HCT116 (cell line): ENCODE results near the gene PRRT3. TPM values are rescaled to one million over a fixed set of nuclear protein-coding genes. Genes with fewer than 3 reads are reported as not detected.
A peak's percentile ranks its signal among the peaks of the same experiment; 100 is the strongest.

Experiments
- ATAC-seq: fragments of 200-7000 bp; cut with Tn5 transposase; 2 replicates; pipeline ENCODE4 v1.9.1; 2020; ENCODE audit warnings: mild to moderate bottlenecking, moderate library complexity
- BruUV-seq: library from RNA; stranded (reverse); fragments of 400-500 nt; replicated peaks from 2 replicates; lab custom pipeline; 2021; lab: Mats Ljungman, UMichigan
- CTCF ChIA-PET: fragments of 300-600 bp; sonication (Branson Sonifier 250); formaldehyde crosslinking; loops from one replicate; lab custom pipeline; 2021; ENCODE audit warnings: antibody characterized with exemption; lab: Charles Lee
- POLR2A ChIA-PET: fragments of 300-600, 350-600 bp; sonication (Branson Sonifier 250); formaldehyde crosslinking; loops from one replicate; lab custom pipeline; 2021; ENCODE audit warnings: antibody characterized with exemption; lab: Charles Lee
- RAD21 ChIA-PET, 2 experiments: fragments of 300-600 bp; sonication (Branson Sonifier 250); formaldehyde crosslinking; loops; one replicate each; lab custom pipeline; 2023; ENCODE audit warnings: low total read pairs in 2 of 2; ENCODE audit not compliant: uncharacterized antibody in 2 of 2, unreplicated experiment in 2 of 2, low non-redundant PET in 1 of 2; lab: Charles Lee
- DNase-seq: peaks from one replicate; pipeline ENCODE4 v3.0.0-alpha.2; 2010; ENCODE audit warnings: low read depth, low spot score
- H2AFZ ChIP-seq: fragments of 200-600 bp; shearing (Covaris generic), sonication (generic); 2 replicates; pipeline ENCODE4 v1.6.1; 2017; ENCODE audit warnings: low read depth, mixed run types, mixed read lengths, antibody characterized with exemption, low read length; ENCODE audit not compliant: poor library complexity, severe bottlenecking
- H3K27ac ChIP-seq: 2 replicates; pipeline ENCODE4 v1.5.1; 2012; ENCODE audit warnings: low read depth, low read length
- H3K27me3 ChIP-seq: fragments of 200-600 bp; sonication (generic); 2 replicates; pipeline ENCODE4 v1.6.1; 2016; ENCODE audit warnings: mixed run types, low read length, mixed read lengths; ENCODE audit not compliant: insufficient read depth
- H3K36me3 ChIP-seq, 2 experiments: fragments of 200-500 bp in 1 of 2; fragments of 200-600 bp in 1 of 2; sonication (Bioruptor generic) in 1 of 2; sonication (generic) in 1 of 2; 2 replicates each; pipeline versions ENCODE4 v1.5.1 to v1.6.1; 2014 to 2016; ENCODE audit warnings: low read length in 2 of 2, inconsistent platforms in 1 of 2, mixed read lengths in 1 of 2, mixed run types in 1 of 2; ENCODE audit not compliant: insufficient read depth in 2 of 2, control insufficient read depth in 1 of 2
- H3K4me1 ChIP-seq, 2 experiments: fragments of 200-600 bp in 1 of 2; sonication (generic) in 1 of 2; 2 replicates each; pipeline versions ENCODE4 v1.5.1 to v1.6.1; 2012 to 2017; ENCODE audit warnings: low read length in 2 of 2, inconsistent platforms in 1 of 2, mild to moderate bottlenecking in 1 of 2, mixed read lengths in 1 of 2, mixed run types in 1 of 2, moderate library complexity in 1 of 2; ENCODE audit not compliant: insufficient read depth in 2 of 2, control insufficient read depth in 1 of 2
- H3K4me2 ChIP-seq: fragments of 200-600 bp; sonication (generic); 2 replicates; pipeline ENCODE4 v1.6.1; 2017; ENCODE audit warnings: mixed run types, low read length, mixed read lengths
- H3K4me3 ChIP-seq, 2 experiments: fragments of 200-600 bp in 1 of 2; sonication (generic) in 1 of 2; replicated peaks in 1 of 2; 2 replicates each; pipeline ENCODE4 v1.5.1; 2011 to 2016; ENCODE audit warnings: low read length in 2 of 2, control low read depth in 1 of 2, low read depth in 1 of 2, mild to moderate bottlenecking in 1 of 2, mixed read lengths in 1 of 2, mixed run types in 1 of 2
- H3K79me2 ChIP-seq: fragments of 200-600 bp; sonication (generic); 2 replicates; pipeline ENCODE4 v1.6.1; 2017; ENCODE audit warnings: mild to moderate bottlenecking, mixed run types, low read length, moderate library complexity, mixed read lengths; ENCODE audit not compliant: insufficient read depth
- H3K9ac ChIP-seq: fragments of 200-600 bp; sonication (generic); 2 replicates; pipeline ENCODE4 v1.6.1; 2016; ENCODE audit warnings: low read length, mixed read lengths
- H3K9me2 ChIP-seq: fragments of 200-600 bp; sonication (generic), shearing (Covaris generic); 2 replicates; pipeline ENCODE4 v1.6.1; 2017; ENCODE audit warnings: mixed run types, mild to moderate bottlenecking, moderate library complexity; ENCODE audit not compliant: insufficient read depth
- H3K9me3 ChIP-seq, 2 experiments: fragments of 200-500 bp in 1 of 2; fragments of 200-600 bp in 1 of 2; sonication (Bioruptor generic) in 1 of 2; sonication (generic) in 1 of 2; 2 replicates each; pipeline ENCODE4 v1.6.1; 2014 to 2017; ENCODE audit warnings: low read length in 2 of 2, mixed read lengths in 2 of 2, inconsistent platforms in 1 of 2, low read depth in 1 of 2, mild to moderate bottlenecking in 1 of 2, mixed run types in 1 of 2, moderate library complexity in 1 of 2; ENCODE audit not compliant: control insufficient read depth in 1 of 2, insufficient read depth in 1 of 2
- H4K20me1 ChIP-seq: fragments of 200-600 bp; sonication (generic), shearing (Covaris generic); 2 replicates; pipeline ENCODE4 v1.6.1; 2017; ENCODE audit warnings: mixed run types, mild to moderate bottlenecking, moderate library complexity; ENCODE audit not compliant: insufficient read depth
- CBX3 ChIP-seq: IDR thresholded peaks from 2 replicates; pipeline ENCODE4 v1.6.1; 2012; ENCODE audit warnings: low read depth
- ELF1 ChIP-seq: IDR thresholded peaks from 2 replicates; pipeline ENCODE4 v1.6.1; 2012; ENCODE audit warnings: low read depth, borderline replicate concordance
- FOSL1 ChIP-seq: IDR thresholded peaks from 2 replicates; pipeline ENCODE4 v1.6.1; 2012; ENCODE audit warnings: low read depth
- intact Hi-C: fragments of 100-400 bp; cut with micrococcal nuclease; formaldehyde crosslinking; loops from 2 replicates; pipeline ENCODE4 v1.10.0; 2022
- total RNA-seq: library from RNA; stranded (reverse); gene quantifications from one replicate; pipeline ENCODE4 v1.2.1, GENCODE V29; 2021; ENCODE audit not compliant: unreplicated experiment
- TF ChIP-seq, protein P1 (sequence below): IDR thresholded peaks from 2 replicates; pipeline ENCODE4 v1.6.1; 2012
- TF ChIP-seq, protein P2 (sequence below): IDR thresholded peaks from 2 replicates; pipeline ENCODE4 v1.6.1; 2011; ENCODE audit warnings: mild to moderate bottlenecking, low read length, moderate library complexity; ENCODE audit not compliant: insufficient replicate concordance; ENCODE audit errors: extremely low read depth

The PRRT3 gene
- total RNA-seq, 1 experiment from 2014 or later: 0.96 TPM

DNA sequence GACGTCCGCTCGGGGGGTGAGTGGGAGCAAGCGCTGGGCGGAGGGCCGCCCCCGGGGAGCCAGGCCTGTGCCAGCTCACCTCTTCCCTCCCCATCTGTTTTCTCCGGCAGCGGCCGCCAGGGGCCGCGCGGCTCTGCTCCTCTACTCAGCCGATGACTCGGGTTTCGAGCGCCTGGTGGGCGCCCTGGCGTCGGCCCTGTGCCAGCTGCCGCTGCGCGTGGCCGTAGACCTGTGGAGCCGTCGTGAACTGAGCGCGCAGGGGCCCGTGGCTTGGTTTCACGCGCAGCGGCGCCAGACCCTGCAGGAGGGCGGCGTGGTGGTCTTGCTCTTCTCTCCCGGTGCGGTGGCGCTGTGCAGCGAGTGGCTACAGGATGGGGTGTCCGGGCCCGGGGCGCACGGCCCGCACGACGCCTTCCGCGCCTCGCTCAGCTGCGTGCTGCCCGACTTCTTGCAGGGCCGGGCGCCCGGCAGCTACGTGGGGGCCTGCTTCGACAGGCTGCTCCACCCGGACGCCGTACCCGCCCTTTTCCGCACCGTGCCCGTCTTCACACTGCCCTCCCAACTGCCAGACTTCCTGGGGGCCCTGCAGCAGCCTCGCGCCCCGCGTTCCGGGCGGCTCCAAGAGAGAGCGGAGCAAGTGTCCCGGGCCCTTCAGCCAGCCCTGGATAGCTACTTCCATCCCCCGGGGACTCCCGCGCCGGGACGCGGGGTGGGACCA, 19.2 kb downstream of the PRRT3 start (continued):
- TF ChIP-seq, protein P1, sequence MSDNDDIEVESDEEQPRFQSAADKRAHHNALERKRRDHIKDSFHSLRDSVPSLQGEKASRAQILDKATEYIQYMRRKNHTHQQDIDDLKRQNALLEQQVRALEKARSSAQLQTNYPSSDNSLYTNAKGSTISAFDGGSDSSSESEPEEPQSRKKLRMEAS: no peak; the same call in 1 of the 2 replicates
- no peak for TF ChIP-seq CBX3

DNA sequence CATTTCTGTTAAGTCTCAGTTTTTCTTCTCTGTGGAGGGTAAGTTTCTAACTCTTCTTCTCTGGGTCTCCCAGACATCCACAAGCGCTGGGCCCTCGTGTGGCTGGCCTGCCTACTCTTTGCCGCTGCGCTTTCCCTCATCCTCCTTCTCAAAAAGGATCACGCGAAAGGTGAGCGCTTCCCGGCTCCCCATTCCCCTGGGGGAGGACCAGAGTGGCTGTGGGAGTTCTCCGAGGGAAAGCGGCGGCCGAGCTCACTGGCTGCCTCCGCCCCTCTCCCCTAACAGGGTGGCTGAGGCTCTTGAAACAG, 19.7 kb downstream of the PRRT3 start:
- TF ChIP-seq ELF1 (no peak), FOSL1 (no peak)
- TF ChIP-seq, protein P2, sequence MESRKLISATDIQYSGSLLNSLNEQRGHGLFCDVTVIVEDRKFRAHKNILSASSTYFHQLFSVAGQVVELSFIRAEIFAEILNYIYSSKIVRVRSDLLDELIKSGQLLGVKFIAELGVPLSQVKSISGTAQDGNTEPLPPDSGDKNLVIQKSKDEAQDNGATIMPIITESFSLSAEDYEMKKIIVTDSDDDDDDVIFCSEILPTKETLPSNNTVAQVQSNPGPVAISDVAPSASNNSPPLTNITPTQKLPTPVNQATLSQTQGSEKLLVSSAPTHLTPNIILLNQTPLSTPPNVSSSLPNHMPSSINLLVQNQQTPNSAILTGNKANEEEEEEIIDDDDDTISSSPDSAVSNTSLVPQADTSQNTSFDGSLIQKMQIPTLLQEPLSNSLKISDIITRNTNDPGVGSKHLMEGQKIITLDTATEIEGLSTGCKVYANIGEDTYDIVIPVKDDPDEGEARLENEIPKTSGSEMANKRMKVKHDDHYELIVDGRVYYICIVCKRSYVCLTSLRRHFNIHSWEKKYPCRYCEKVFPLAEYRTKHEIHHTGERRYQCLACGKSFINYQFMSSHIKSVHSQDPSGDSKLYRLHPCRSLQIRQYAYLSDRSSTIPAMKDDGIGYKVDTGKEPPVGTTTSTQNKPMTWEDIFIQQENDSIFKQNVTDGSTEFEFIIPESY: no peak
- Histone ChIP-seq H3K4me1 (peaks cover 9 to 24% of the 10 kb centered on the region in 2 experiments), H3K79me2 (no peaks in the 10 kb centered on the region), H3K27me3 (no peaks in the 10 kb centered on the region), H4K20me1 (no peaks in the 10 kb centered on the region), H3K4me2 (peak overlapping the region; percentile 87), H3K4me3 (peak overlapping the region; percentile 52 to 69), H3K9me3 (no peaks in the 10 kb centered on the region), H3K9me2 (no peaks in the 10 kb centered on the region), H3K9ac (peak overlapping the region; percentile 73), H3K36me3 (peaks cover 0 to 4% of the 10 kb centered on the region in 2 experiments; a peak in 1 of 4 replicates), H2AFZ (no peak overlapping the region), H3K27ac (peak overlapping the region; percentile 84)
- DNase-seq (no peak), ATAC-seq (no peak)
- ChIA-PET CTCF (interaction anchor here (0.7 to 6.2 kb wide), 11 partner anchors 12 to 364 kb away, joined by 3 to 65 read pairs (median 5); partner anchors contain the start of genes IL17RC and RPUSD3), RAD21 (interaction anchor here in 1 of 2 experiments (0.6 kb wide), 1 partner anchor 390 kb away, joined by 3 read pairs; no protein-coding TSS in a partner anchor), POLR2A (interaction anchor here (1.4 to 3.0 kb wide), 4 partner anchors 14 to 390 kb away, joined by 4 to 27 read pairs (median 4); partner anchors contain the start of gene ARPC4)
- intact Hi-C loops: loop anchor here (5.0 kb wide), 3 partner anchors 40 to 215 kb away; partner anchors contain the start of genes JAGN1 and RPUSD3
- no TSS peak for BruUV-seq
